Stimulated activated naive CD8-positive, alpha-beta T cell treated with anti-CD3 and anti-CD28 coated beads, Interleukin-15, Interleukin-2, amounts not matched to agents 100 ng/mL and 50 ng/mL, for 24 hours (primary cell): ENCODE results near the gene TMEM92.
"Not testable (repeated sequence)": the region's sequence is repeated elsewhere in the genome, so short reads cannot be mapped to it uniquely, and the experiment has no call there.

ENCODE experiments used
- H3K27ac Mint-ChIP-seq: one replicate; pipeline ENCODE4 v1.8.0; 2021; ENCODE audit warnings: mild to moderate bottlenecking, mixed read lengths
- H3K27me3 Mint-ChIP-seq: one replicate; pipeline ENCODE4 v1.8.0; 2021; ENCODE audit warnings: mixed read lengths
- H3K36me3 Mint-ChIP-seq: one replicate; pipeline ENCODE4 v1.8.0; 2021; ENCODE audit warnings: low read depth, mixed read lengths
- H3K4me1 Mint-ChIP-seq: one replicate; pipeline ENCODE4 v1.8.0; 2021; ENCODE audit warnings: low read depth, mixed read lengths
- H3K4me3 Mint-ChIP-seq: one replicate; pipeline ENCODE4 v1.8.0; 2021; ENCODE audit warnings: mild to moderate bottlenecking, mixed read lengths
- H3K9me3 Mint-ChIP-seq: one replicate; pipeline ENCODE4 v1.8.0; 2021; ENCODE audit warnings: mixed read lengths

TMEM92 gene

DNA sequence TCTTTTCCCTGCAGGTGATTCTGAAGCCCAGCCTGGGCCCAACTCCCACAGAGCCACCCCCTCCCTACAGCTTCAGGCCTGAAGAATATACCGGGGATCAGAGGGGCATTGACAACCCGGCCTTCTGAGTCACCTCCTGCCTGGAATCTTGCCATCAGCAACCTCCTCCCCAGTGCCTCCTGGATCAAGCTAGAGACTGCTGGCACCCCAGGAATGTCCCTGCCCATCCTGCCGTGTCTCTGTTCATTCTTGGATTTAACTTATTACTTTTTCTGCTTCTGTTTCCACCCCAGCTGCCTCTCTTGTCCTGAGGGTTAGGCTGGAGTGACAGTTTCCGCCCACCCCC is 4.9 kb downstream of the TMEM92 start:
- H3K27ac Mint-ChIP-seq = no peak overlapping the region
- H3K4me1 Mint-ChIP-seq = peaks cover 11% of the 10 kb centered on the region
- H3K27me3 Mint-ChIP-seq = peaks cover 36% of the 10 kb centered on the region
- H3K9me3 Mint-ChIP-seq = no peaks in the 10 kb centered on the region
- no peaks in the 10 kb centered on the region for H3K36me3 Mint-ChIP-seq
- no peak overlapping the region for H3K4me3 Mint-ChIP-seq

DNA sequence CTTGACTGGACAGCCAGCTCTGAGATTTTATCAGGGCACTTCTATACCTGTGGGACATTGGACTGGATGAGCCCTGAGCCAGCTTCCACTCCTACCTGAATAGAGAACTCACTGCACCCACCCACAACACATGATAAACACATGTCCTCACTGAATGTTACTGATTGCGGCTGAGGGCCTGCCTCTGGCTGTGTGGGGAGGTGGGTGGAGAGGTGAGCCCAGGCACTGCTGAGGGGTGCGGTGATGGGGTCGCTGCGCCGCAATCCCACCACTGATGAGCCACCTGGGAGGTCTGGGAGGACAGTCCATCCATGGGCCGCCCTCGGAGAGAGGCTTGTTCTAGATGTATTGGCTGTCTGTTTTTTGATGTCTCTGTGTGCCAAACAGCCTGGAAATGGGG is 5.4 kb downstream of the TMEM92 start:
- Mint-ChIP-seq H3K4me1 (peaks cover 11% of the 10 kb centered on the region), H3K4me3 (no peak overlapping the region), H3K27ac (no peak overlapping the region), H3K36me3 (no peaks in the 10 kb centered on the region), H3K27me3 (peaks cover 31% of the 10 kb centered on the region), H3K9me3 (no peaks in the 10 kb centered on the region)

DNA sequence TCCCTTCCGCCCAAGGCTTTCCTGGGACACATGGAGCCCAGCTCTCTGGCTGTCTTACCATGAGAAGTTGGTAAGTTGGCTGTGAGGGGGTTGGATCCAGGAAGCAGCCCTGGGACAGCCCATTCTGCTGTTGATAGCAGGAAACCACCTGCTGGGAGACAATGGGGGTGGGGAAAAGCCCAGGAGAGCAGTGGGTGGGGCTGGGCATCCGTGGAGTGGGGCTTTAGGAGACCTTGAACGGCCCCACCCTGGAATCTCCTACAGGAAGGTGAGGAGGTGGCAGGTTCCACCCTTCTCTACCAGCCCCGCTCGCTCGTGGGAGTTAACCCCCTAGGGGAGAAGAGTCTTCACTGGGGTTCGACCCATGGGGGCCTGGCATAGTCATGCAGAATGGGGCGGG is 5.8 kb downstream of the TMEM92 start:
- no peaks in the 10 kb centered on the region for H3K9me3 Mint-ChIP-seq
- H3K4me1 Mint-ChIP-seq = peaks cover 11% of the 10 kb centered on the region
- H3K4me3 Mint-ChIP-seq = no peak overlapping the region
- H3K27me3 Mint-ChIP-seq = peaks cover 27% of the 10 kb centered on the region
- H3K27ac Mint-ChIP-seq = no peak overlapping the region
- no peaks in the 10 kb centered on the region for H3K36me3 Mint-ChIP-seq

DNA sequence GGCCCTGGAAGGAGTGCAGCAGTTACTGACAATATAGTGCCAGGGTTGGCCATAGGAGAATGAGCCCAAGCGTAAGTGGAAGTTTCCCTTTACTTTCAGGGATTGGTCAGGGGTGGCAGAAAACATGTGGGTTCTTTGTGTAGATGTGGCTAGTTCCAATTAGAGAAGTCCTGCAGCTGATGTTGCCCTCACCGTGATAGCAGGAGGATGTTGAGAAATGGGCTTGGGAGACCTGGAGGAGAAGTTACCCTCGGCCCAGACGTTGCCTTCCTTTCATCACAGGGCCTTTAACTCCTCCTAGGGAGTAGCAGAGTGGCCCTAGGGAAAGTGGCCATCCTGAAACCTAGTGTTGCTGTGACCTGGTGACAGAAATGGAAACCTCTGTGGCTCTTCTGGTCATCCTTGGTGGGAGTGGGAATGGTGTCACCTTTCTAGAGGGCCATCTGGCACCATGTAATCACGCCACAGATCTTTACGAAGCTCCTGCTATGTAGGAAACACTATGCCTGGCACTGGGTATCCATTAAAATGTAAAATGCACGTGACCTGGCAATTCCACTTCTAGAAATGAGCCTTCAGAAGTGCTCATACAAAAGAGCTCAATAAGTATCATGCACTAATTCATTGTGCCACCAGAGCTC is 6.7 kb downstream of the TMEM92 start:
- Mint-ChIP-seq H3K27me3 (peaks cover 22% of the 10 kb centered on the region), H3K9me3 (no peaks in the 10 kb centered on the region), H3K4me3 (no peak overlapping the region), H3K36me3 (no peaks in the 10 kb centered on the region), H3K27ac (no peak overlapping the region), H3K4me1 (peaks cover 11% of the 10 kb centered on the region)

DNA sequence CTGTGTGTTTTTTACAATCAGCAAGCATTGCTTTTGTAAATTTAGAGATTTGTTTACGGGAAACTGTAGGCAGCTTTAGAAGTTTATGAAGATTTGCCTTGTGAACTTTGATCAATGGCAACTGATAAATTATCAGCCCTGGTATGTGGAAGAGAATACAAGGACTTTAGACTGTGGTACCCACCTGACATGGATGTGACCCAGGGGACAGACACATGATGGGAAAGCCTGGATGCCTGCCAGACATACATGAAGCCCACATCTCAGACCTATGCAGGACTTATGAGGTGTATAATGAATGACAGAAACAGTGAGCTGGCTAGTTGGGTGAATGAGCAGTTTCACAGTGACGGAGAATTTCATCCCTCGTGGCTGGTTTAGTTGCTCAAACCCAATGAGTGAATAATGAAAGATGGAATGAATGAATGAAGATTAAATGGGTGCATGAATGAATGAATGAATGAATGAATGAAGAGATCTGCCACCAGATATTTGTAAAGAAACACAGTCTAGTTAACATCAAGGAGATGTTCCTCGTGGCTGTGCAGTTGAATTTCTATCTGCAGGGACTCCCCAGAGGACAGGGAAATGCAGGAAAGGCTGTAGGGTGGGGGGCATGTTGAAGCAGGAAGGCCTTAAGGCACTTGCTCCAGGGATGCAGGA is 7.6 kb downstream of the TMEM92 start:
- Mint-ChIP-seq H3K36me3 (no peaks in the 10 kb centered on the region), H3K27me3 (peaks cover 26% of the 10 kb centered on the region), H3K4me1 (peaks cover 11% of the 10 kb centered on the region), H3K27ac (no peak overlapping the region), H3K4me3 (no peak overlapping the region), H3K9me3 (no peaks in the 10 kb centered on the region)

DNA sequence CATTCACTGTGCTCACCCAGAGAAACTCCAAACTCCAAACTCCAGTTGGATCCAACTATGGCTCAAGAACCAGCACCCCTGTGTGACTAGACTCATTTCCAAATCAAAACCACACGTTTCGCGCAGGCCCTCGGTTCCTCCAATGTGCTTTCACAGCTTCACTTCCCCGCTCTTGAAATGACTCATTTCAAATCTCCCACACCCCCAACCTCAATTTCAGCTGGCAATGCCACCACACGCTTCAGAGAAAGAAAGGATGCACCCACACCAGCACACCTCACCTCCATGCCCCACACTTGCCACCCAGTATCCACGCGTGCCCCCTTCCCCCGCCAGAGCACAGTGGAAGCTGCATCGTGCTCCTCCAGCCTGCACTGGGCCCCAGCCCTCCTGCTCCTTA is 9.0 kb downstream of the TMEM92 start:
- peak overlapping the region; percentile 60 for H3K27ac Mint-ChIP-seq
- H3K4me1 Mint-ChIP-seq = peaks cover 11% of the 10 kb centered on the region

DNA sequence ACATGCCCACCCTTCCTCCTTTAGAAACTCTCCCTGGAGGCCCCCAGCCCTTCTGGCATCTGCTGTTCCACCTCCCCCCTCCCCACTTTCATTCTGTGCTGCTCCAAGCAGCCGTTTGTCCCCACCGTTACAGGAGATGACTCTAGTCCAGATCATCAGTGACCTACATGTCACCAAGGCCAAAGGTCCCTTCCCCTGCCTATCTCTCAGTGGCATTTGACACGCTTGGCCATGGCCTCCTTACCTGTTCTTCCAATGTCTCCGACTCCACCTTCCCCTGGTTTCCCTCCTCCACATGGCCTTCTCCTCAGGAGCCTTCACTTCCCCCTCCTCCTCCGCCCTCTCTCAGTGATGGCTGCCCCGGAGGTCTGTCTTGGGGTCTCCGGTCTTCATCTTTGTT is 9.4 kb downstream of the TMEM92 start:
- Mint-ChIP-seq H3K27ac (no peak overlapping the region), H3K9me3 (no peaks in the 10 kb centered on the region), H3K27me3 (peaks cover 27% of the 10 kb centered on the region), H3K4me1 (peaks cover 11% of the 10 kb centered on the region), H3K36me3 (no peaks in the 10 kb centered on the region), H3K4me3 (no peak overlapping the region)

More for the DNA sequence above, 9.0 kb downstream of the TMEM92 start:
- no peak overlapping the region for H3K4me3 Mint-ChIP-seq
- H3K9me3 Mint-ChIP-seq = no peaks in the 10 kb centered on the region
- no peaks in the 10 kb centered on the region for H3K36me3 Mint-ChIP-seq
- H3K27me3 Mint-ChIP-seq = peaks cover 23% of the 10 kb centered on the region

DNA sequence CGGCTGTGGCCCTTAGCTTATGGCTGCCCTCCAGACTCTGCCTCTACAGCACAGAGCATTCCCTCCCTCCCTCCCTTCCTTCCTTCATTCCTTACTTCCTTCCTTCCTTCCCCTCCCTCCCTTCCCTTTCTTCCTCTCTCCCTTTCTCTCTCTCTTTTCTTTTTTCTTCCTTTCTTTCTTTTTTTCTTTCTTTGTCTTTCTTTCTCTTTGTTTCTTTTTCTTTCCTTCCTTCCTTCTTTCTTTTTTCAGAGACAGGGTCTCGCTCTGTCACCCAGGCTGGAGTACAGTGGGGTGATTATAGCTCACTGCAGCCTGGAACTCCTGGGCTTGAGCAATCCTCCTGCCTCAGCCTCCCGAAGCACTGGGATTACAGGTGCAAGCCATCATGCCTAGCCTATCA is 11.7 kb downstream of the TMEM92 start:
- Mint-ChIP-seq H3K4me1 (peaks cover 24% of the 10 kb centered on the region), H3K4me3 (no peak overlapping the region), H3K36me3 (no peaks in the 10 kb centered on the region), H3K27me3 (peaks cover 39% of the 10 kb centered on the region), H3K27ac (no peak overlapping the region), H3K9me3 (no peaks in the 10 kb centered on the region)

DNA sequence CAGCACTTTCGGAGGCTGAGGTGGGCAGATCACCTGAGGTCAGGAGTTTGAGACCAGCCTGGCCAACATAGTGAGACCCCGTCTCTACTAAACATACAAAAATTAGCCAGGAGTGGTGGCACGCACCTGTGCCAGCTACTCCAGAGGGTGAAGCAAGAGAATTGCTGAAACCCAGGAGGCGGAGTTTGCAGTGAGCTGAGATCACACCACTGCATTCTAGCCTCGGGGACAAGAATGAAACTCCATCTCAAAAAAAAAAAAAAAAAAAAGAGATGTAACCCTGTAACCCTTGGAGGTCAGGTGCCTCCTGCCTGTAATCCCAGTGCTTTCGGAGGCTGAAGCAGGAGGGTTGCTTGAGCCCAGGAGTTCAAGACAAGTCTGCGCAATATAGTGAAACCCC is 13.0 kb downstream of the TMEM92 start:
- peaks cover 20% of the 10 kb centered on the region for H3K4me1 Mint-ChIP-seq
- H3K4me3 Mint-ChIP-seq, H3K36me3 Mint-ChIP-seq, H3K9me3 Mint-ChIP-seq, H3K27ac Mint-ChIP-seq: not testable (repeated sequence)
- H3K27me3 Mint-ChIP-seq = peaks cover 33% of the 10 kb centered on the region

DNA sequence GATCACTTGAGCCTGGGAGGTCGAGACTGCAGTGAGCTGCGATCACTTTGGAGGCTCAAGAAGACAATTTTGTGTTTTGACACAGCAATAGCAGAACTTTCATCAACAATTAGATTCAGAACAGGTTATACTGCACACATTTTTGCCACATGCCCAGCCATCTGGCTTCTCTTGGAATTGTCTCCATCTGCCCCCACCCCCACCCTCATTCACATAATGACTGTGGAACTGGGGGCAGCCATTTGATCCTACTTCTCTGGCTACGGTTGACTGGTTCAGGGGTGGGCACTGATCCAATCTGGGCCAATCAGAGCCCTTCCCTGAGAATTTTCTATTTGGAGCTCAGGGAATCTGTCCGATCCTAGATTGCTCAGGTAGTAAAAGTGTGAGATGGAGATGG is 14.0 kb downstream of the TMEM92 start:
- no peak overlapping the region for H3K4me3 Mint-ChIP-seq

DNA sequence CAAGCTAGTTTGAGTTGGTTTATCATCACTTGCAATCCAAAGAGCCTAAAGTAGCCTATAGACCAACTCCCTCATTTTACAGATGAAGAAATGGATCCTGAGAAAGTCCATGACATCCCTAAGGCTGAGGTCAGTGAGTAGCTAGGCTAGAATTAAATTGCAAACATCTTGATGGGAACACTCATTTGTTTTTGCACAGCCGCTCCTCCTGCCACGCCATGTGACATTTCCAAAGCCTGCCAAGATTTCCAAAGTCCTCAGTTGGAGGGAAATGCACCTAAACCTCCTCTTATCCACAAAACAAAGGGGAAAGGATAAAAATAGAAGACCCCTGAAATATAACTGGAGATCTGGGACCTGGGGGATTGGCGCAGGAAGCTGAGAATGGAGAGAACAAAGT is 15.0 kb downstream of the TMEM92 start:
- Mint-ChIP-seq H3K27me3 (peaks cover 31% of the 10 kb centered on the region), H3K4me3 (no peak overlapping the region), H3K27ac (peak overlapping the region; percentile 12), H3K4me1 (peaks cover 13% of the 10 kb centered on the region), H3K36me3 (no peaks in the 10 kb centered on the region), H3K9me3 (no peaks in the 10 kb centered on the region)

More for the DNA sequence above, 14.0 kb downstream of the TMEM92 start:
- Mint-ChIP-seq H3K9me3 (no peaks in the 10 kb centered on the region), H3K27me3 (peaks cover 28% of the 10 kb centered on the region), H3K27ac (no peak overlapping the region), H3K4me1 (peaks cover 15% of the 10 kb centered on the region), H3K36me3 (no peaks in the 10 kb centered on the region)

DNA sequence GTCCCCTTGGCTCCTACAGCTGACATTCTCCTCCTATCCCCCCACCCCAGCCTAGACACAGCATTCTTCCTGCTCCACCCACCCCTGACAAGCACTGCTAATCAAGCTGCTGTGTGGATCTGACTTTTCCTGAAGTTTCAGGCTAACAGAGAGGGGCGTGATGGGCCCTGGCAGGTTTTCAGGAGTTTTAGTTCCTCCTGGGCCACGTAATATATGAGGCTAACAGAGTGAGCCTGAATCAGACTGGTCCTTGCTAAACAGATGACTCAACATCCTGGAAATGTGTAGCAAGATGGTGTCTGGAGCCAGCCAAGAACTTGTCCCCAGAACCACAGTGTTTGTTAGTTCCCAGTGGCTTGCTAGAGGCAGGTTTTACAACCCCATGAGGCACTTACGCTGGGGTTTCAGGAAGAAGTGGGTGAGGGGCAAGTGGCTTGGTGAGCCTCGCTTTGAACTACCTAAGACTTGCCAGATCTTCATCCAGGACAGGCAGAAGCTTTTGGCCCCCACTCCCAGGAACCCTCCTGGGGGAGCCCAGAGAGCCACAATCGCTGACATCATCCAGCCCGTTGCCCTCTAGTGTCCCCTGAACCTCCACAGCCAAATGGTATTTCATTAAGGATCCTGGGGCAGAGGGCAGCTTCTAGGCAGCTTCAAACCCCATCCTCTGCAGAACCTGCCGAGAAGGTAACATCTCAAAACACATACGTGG is 15.9 kb downstream of the TMEM92 start:
- H3K9me3 Mint-ChIP-seq = no peaks in the 10 kb centered on the region
- no peaks in the 10 kb centered on the region for H3K36me3 Mint-ChIP-seq
- peak overlapping the region; percentile 74 for H3K27ac Mint-ChIP-seq

DNA sequence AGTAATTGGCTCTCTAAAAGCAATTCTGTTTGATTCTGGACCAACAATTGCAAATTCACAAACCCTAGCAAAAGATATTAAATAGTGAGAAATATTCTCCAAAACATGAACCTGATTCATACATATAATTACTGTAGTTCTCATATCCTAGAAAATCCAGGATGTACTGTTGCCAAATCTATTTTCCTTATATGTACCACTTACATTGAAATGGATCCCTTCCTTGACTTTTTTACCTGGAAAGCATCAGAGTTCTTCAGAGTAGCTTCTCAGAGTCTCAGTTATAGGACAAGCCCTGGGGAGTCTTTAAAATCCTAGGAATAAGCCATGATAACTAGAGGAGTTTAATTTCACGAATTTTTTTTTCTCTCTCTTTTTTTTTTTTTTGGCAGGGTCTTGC is 16.7 kb downstream of the TMEM92 start:
- H3K4me1 Mint-ChIP-seq = peaks cover 13% of the 10 kb centered on the region
- peaks cover 32% of the 10 kb centered on the region for H3K27me3 Mint-ChIP-seq
- no peaks in the 10 kb centered on the region for H3K9me3 Mint-ChIP-seq
- H3K27ac Mint-ChIP-seq = no peak overlapping the region
- H3K4me3 Mint-ChIP-seq = no peak overlapping the region
- no peaks in the 10 kb centered on the region for H3K36me3 Mint-ChIP-seq

More for the DNA sequence above, 15.9 kb downstream of the TMEM92 start:
- H3K27me3 Mint-ChIP-seq = peaks cover 32% of the 10 kb centered on the region
- H3K4me3 Mint-ChIP-seq = no peak overlapping the region
- peaks cover 13% of the 10 kb centered on the region for H3K4me1 Mint-ChIP-seq

DNA sequence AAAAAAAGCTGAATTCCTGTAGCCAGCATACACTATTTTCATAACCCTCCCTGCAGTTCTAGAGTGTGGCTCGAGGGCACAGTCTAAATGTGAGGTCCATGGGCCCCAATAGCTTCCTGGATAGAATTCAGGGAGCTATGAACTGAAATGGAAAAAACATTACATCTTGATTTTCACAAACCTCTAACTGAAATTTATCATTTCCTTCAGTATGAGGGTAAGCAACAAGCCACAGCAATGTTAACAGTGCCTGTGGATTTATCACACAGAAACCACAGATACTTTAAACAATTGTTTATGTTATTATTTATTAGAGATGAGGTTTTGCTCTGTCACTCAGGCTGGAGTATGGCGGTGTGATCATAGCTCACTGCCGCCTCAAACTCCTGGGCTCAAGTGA is 18.2 kb downstream of the TMEM92 start:
- Mint-ChIP-seq H3K27ac (no peak overlapping the region), H3K9me3 (no peaks in the 10 kb centered on the region), H3K4me3 (no peak overlapping the region), H3K4me1 (peaks cover 13% of the 10 kb centered on the region), H3K36me3 (no peaks in the 10 kb centered on the region), H3K27me3 (peaks cover 24% of the 10 kb centered on the region)

DNA sequence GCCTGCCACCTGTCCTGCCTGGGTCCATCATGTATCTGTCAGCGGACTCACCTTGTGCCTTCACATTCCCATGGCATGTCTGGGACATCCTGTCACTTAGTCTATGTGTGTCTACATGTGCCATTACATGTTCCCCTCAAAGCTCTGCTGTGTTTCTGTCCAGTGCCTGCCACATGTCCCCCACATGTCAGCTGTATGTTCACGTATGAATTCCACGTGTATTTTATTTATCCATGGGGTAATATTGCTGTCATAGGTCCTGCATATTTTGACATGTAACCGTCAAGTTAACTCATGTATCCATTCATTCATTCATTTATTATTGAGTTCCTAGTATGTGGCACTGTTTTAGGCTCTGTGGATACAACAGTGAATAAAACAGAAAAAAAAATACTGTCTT is 20.8 kb downstream of the TMEM92 start:
- Mint-ChIP-seq H3K4me3 (no peak overlapping the region), H3K27ac (no peak overlapping the region), H3K9me3 (no peaks in the 10 kb centered on the region), H3K4me1 (peaks cover 7% of the 10 kb centered on the region), H3K27me3 (peaks cover 13% of the 10 kb centered on the region), H3K36me3 (no peaks in the 10 kb centered on the region)
